ENCODE results near the gene CYTL1.

GRCh38 chr4:5012244-5012898 lies 6.9 kb downstream of the CYTL1 start:
- TF ChIP-seq, protein P1, sequence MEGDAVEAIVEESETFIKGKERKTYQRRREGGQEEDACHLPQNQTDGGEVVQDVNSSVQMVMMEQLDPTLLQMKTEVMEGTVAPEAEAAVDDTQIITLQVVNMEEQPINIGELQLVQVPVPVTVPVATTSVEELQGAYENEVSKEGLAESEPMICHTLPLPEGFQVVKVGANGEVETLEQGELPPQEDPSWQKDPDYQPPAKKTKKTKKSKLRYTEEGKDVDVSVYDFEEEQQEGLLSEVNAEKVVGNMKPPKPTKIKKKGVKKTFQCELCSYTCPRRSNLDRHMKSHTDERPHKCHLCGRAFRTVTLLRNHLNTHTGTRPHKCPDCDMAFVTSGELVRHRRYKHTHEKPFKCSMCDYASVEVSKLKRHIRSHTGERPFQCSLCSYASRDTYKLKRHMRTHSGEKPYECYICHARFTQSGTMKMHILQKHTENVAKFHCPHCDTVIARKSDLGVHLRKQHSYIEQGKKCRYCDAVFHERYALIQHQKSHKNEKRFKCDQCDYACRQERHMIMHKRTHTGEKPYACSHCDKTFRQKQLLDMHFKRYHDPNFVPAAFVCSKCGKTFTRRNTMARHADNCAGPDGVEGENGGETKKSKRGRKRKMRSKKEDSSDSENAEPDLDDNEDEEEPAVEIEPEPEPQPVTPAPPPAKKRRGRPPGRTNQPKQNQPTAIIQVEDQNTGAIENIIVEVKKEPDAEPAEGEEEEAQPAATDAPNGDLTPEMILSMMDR (optimal IDR thresholded peaks at IDR 0.05 in 1 of 3, IDR thresholded peaks at IDR 0.05 in 1 of 3, conservative IDR thresholded peaks at IDR 0.05 in 1 of 3; ENCODE audit: extremely low read depth in 1 of 3, insufficient read depth in 2 of 3, low read length in 3 of 3), result no peak
- no peak for TF ChIP-seq EZH2 (IDR thresholded peaks at IDR 0.05; ENCODE audit: low read length)
